Panc1 (cell line): ENCODE data around the gene MAP3K21. TPM values are rescaled to one million over a fixed set of nuclear protein-coding genes. Genes with fewer than 3 reads are reported as not detected.

Experiments used
- ATAC-seq: fragments of 200-7000 bp; cut with Tn5 transposase; 2 replicates; pipeline ENCODE4 v1.9.1; 2020; ENCODE audit warnings: mild to moderate bottlenecking, moderate library complexity
- BruUV-seq: library from RNA; stranded (reverse); fragments of 400-500 nt; replicated peaks from 2 replicates; lab custom pipeline; 2021; lab: Mats Ljungman, UMichigan
- CTCF ChIA-PET: fragments of 300-600 bp; sonication (Branson Sonifier 250); formaldehyde crosslinking; loops from one replicate; lab custom pipeline; 2022; ENCODE audit warnings: antibody characterized with exemption; lab: Charles Lee
- POLR2A ChIA-PET: fragments of 300-600 bp; sonication (Branson Sonifier 250); formaldehyde crosslinking; loops from one replicate; lab custom pipeline; 2022; ENCODE audit warnings: antibody characterized with exemption; lab: Charles Lee
- DNase-seq: peaks from one replicate; pipeline ENCODE4 v3.0.0-alpha.2; 2010; ENCODE audit warnings: low read depth, low spot score
- H3K27ac ChIP-seq: 2 replicates; pipeline ENCODE4 v1.5.1; 2011; ENCODE audit warnings: mild to moderate bottlenecking, low read length, inconsistent platforms
- H3K27me3 ChIP-seq: fragments of 200-500 bp; sonication (Bioruptor generic); 2 replicates; pipeline ENCODE4 v1.6.0; 2014; ENCODE audit warnings: low read length, inconsistent platforms; ENCODE audit not compliant: control insufficient read depth, insufficient read depth
- H3K36me3 ChIP-seq: fragments of 200-500 bp; sonication (Bioruptor generic); 2 replicates; pipeline ENCODE4 v1.5.1; 2014; ENCODE audit warnings: inconsistent platforms, mild to moderate bottlenecking, low read length, moderate library complexity; ENCODE audit not compliant: control insufficient read depth, insufficient read depth
- H3K4me1 ChIP-seq: 2 replicates; pipeline ENCODE4 v1.5.1; 2011; ENCODE audit warnings: inconsistent platforms, mild to moderate bottlenecking, low read length, moderate library complexity; ENCODE audit not compliant: control insufficient read depth, insufficient read depth
- H3K4me3 ChIP-seq, 2 experiments: 2 replicates each; pipeline ENCODE4 v1.5.1; 2011 to 2012; ENCODE audit warnings: low read depth in 2 of 2, low read length in 2 of 2, mild to moderate bottlenecking in 2 of 2, inconsistent platforms in 1 of 2, moderate library complexity in 1 of 2
- H3K9me3 ChIP-seq: fragments of 200-500 bp; sonication (Bioruptor generic); 2 replicates; pipeline ENCODE4 v1.5.1; 2014; ENCODE audit warnings: low read depth, mild to moderate bottlenecking, inconsistent platforms, low read length, moderate library complexity; ENCODE audit not compliant: control insufficient read depth, insufficient read depth
- POLR2AphosphoS5 ChIP-seq: IDR thresholded peaks from 2 replicates; pipeline ENCODE4 v1.6.1; 2012; ENCODE audit warnings: mild to moderate bottlenecking, low read depth, low read length, moderate library complexity
- SIN3A ChIP-seq: IDR thresholded peaks from 2 replicates; pipeline ENCODE4 v1.6.1; 2012; ENCODE audit warnings: low read depth, mild to moderate bottlenecking, low read length, moderate library complexity, borderline replicate concordance; ENCODE audit not compliant: insufficient read depth
- TCF7L2 ChIP-seq: IDR thresholded peaks from 2 replicates; pipeline ENCODE4 v1.6.1; 2011; ENCODE audit warnings: mild to moderate bottlenecking, low read depth, low read length, inconsistent platforms
- in situ Hi-C: cut with HindIII; loops from 2 replicates; pipeline ENCODE4 v1.10.0; 2016; ENCODE audit warnings: low sequenced_read_pairs, low pct_unique_long_range_greater_than_20kb
- intact Hi-C: fragments of 100-400 bp; cut with micrococcal nuclease; formaldehyde crosslinking; loops from one replicate; pipeline ENCODE4 v1.10.0; 2022; ENCODE audit not compliant: unreplicated experiment
- total RNA-seq: library from RNA; stranded (reverse); gene quantifications from one replicate; pipeline ENCODE4 v1.2.1, GENCODE V29; 2021; ENCODE audit not compliant: unreplicated experiment
- TF ChIP-seq, protein P1 (sequence below), 2 experiments: IDR thresholded peaks; 2 replicates each; pipeline ENCODE4 v1.6.1; 2011 to 2012; ENCODE audit warnings: low read depth in 2 of 2, control low read depth in 1 of 2, low read length in 1 of 2, mild to moderate bottlenecking in 1 of 2, moderate library complexity in 1 of 2; ENCODE audit not compliant: insufficient read depth in 1 of 2
- TF ChIP-seq, protein P2 (sequence below): fragments of 450-650 bp; IDR thresholded peaks from 2 replicates; pipeline ENCODE4 v1.5.1; 2017; ENCODE audit warnings: mild to moderate bottlenecking

The MAP3K21 gene
- total RNA-seq, 1 experiment from 2014 or later: 3.1 TPM

DNA sequence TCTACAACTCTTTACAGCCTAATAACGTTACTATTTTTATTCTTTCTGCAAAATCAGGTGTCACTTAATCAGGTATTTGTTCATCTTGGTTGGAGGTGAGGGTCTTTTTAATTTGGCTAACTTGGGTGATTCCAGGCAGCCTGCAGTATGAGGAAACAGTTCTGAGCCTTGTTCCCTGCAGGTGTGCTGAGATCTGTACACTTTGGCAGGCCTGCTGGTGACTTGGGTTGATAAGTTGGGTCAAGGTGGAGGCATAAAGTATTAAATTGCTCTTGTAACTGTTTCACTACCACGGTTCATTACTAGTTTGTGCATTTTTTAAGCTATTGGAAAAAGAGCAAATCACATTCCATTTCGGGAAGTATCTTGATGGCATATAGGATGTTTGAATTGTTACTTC is 10.0 kb downstream of the MAP3K21 start:
- intact Hi-C loops (no loop called here), in situ Hi-C loops (no loop called here)
- no peaks in the 10 kb centered on the region for H3K9me3 ChIP-seq
- H3K4me1 ChIP-seq: no peaks in the 10 kb centered on the region
- H3K27me3 ChIP-seq: no peaks in the 10 kb centered on the region; the same call in none of the 2 replicates
- no peak overlapping the region for H3K27ac ChIP-seq
- no peaks in the 10 kb centered on the region for H3K36me3 ChIP-seq
- POLR2A ChIA-PET: interaction anchor here (0.7 kb wide), 1 partner anchor 781 kb away, joined by 4 read pairs; no protein-coding TSS in a partner anchor
- DNase-seq (no peak), ATAC-seq (no peak)
- no TSS peak for BruUV-seq
- no peak for TF ChIP-seq POLR2AphosphoS5
- no peak for TF ChIP-seq TCF7L2
- TF ChIP-seq, protein P1, sequence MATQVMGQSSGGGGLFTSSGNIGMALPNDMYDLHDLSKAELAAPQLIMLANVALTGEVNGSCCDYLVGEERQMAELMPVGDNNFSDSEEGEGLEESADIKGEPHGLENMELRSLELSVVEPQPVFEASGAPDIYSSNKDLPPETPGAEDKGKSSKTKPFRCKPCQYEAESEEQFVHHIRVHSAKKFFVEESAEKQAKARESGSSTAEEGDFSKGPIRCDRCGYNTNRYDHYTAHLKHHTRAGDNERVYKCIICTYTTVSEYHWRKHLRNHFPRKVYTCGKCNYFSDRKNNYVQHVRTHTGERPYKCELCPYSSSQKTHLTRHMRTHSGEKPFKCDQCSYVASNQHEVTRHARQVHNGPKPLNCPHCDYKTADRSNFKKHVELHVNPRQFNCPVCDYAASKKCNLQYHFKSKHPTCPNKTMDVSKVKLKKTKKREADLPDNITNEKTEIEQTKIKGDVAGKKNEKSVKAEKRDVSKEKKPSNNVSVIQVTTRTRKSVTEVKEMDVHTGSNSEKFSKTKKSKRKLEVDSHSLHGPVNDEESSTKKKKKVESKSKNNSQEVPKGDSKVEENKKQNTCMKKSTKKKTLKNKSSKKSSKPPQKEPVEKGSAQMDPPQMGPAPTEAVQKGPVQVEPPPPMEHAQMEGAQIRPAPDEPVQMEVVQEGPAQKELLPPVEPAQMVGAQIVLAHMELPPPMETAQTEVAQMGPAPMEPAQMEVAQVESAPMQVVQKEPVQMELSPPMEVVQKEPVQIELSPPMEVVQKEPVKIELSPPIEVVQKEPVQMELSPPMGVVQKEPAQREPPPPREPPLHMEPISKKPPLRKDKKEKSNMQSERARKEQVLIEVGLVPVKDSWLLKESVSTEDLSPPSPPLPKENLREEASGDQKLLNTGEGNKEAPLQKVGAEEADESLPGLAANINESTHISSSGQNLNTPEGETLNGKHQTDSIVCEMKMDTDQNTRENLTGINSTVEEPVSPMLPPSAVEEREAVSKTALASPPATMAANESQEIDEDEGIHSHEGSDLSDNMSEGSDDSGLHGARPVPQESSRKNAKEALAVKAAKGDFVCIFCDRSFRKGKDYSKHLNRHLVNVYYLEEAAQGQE (IDR thresholded peaks at IDR 0.05; ENCODE audit: insufficient read depth in 1 of 2, low read depth in 2 of 2, low read length in 1 of 2): no peak
- TF ChIP-seq, protein P2, sequence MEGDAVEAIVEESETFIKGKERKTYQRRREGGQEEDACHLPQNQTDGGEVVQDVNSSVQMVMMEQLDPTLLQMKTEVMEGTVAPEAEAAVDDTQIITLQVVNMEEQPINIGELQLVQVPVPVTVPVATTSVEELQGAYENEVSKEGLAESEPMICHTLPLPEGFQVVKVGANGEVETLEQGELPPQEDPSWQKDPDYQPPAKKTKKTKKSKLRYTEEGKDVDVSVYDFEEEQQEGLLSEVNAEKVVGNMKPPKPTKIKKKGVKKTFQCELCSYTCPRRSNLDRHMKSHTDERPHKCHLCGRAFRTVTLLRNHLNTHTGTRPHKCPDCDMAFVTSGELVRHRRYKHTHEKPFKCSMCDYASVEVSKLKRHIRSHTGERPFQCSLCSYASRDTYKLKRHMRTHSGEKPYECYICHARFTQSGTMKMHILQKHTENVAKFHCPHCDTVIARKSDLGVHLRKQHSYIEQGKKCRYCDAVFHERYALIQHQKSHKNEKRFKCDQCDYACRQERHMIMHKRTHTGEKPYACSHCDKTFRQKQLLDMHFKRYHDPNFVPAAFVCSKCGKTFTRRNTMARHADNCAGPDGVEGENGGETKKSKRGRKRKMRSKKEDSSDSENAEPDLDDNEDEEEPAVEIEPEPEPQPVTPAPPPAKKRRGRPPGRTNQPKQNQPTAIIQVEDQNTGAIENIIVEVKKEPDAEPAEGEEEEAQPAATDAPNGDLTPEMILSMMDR: no peak
- no peak for TF ChIP-seq SIN3A
- H3K4me3 ChIP-seq: no peak overlapping the region
- CTCF ChIA-PET: no interaction called here

DNA sequence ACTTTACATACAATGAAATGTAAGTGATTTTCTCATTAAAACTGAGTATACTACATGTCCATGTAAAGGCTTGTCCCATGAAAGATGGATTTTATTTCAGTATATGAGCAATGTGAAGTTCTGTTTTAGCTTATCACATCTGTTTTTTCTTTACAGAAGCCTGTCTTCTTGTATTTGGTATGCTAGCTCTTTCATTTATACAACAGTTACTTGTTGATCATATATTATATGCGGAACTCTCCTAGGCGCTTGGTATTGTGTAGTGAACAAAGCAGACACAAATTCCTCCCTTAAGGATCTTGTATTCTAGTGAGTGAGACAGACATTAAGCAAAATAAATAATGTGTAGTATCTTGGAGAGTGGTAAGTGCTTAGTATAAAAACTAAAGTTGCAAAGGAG is 10.6 kb downstream of the MAP3K21 start:
- DNase-seq (no peak), ATAC-seq (no peak)
- no TSS peak for BruUV-seq
- Histone ChIP-seq H3K27me3 (no peaks in the 10 kb centered on the region; the same call in none of the 2 replicates), H3K36me3 (no peaks in the 10 kb centered on the region), H3K9me3 (no peaks in the 10 kb centered on the region), H3K4me3 (no peak overlapping the region), H3K27ac (no peak overlapping the region), H3K4me1 (no peaks in the 10 kb centered on the region)
- TF ChIP-seq, protein P1 (IDR thresholded peaks at IDR 0.05; ENCODE audit: insufficient read depth in 1 of 2, low read depth in 2 of 2, low read length in 1 of 2): no peak
- TF ChIP-seq SIN3A (no peak), POLR2AphosphoS5 (no peak), TCF7L2 (no peak)
- TF ChIP-seq, protein P2: no peak
- in situ Hi-C loops (no loop called here), intact Hi-C loops (no loop called here)
- ChIA-PET CTCF (no interaction called here), POLR2A (interaction anchor here (0.6 kb wide), 1 partner anchor 25 kb away, joined by 3 read pairs; no protein-coding TSS in a partner anchor)
